Activated CD8-positive, alpha-beta memory T cell treated with anti-CD3 and anti-CD28 coated beads for 1 hour (primary cell): ENCODE measurements around the gene NEK10.
"Not testable (repeated sequence)": the region's sequence is repeated elsewhere in the genome, so short reads cannot be mapped to it uniquely, and the experiment has no call there.

Experiments used
- DNase-seq, 2 donors: peaks; one replicate each; pipeline ENCODE4 v3.0.0-alpha.2; 2020; ENCODE audit warnings: low read depth in 1 of 2; ENCODE audit errors: extremely low read depth in 1 of 2

Gene NEK10

DNA sequence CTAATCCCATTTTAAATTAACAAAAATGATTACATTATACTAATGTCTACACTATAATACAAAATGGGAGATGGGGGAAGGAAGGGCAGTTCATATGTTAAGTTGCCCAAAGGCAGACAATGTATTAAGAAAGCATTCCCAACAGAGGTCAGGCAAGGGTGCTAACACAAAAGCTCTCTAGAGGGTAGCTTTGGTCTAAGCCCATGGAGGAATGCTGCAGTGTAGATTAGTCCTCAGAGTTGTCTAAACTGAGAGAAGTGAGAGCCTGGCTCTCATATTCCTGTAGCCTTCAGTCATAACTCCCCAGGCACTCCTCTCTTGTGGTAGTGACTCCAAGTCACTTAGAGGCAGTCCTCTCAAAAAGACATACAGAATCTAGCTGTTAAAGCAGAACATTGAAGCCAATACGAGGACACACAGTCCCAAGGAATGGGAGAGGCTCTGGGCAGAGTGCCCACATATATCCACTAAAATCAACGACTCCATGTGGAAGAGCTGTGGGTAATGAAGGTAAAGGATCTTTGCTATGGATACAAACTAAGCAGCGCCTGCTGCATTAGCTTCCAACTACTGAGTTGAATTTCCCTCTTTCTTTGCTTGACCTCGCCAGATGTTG lies 14.5 kb downstream of the NEK10 start:
- DNase-seq, result no peak

DNA sequence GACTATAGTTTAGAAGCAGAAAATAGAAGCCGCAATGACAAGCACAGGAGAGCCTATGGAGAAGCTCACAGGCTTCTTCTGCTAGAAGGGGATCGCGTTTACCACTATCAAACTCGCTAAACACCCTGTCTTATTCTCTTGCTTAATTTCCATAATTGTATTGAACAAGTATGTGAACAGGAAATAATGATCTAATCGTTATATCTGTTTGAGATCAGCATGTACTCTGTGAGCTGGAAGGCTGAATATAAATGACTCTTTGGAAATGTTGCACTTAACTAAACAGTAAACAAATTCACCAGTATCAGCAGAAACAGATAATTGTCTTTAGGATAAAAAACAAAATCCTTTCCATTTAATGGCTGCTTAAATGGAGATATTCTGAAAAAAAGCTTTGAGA lies 15.0 kb downstream of the NEK10 start:
- DNase-seq, result no peak

DNA sequence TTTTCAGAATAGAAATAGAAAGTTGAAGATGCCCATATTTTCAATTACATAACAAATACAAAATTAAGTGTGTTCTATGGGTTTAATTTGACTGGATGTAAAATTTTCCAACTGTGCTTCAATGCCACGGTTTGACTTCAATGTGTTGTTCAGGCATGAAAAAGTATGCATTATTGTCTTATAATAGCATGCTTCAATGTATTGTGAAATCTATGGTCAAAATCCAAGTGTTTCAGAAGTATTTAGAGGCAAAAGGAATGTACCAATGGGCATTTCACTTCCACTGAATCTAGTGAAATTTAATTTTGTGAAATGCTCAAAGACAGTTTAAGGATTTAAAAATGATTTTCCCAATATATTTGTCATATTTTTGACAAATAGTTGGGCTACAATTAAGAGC lies 16.0 kb downstream of the NEK10 start:
- DNase-seq, result no peak

DNA sequence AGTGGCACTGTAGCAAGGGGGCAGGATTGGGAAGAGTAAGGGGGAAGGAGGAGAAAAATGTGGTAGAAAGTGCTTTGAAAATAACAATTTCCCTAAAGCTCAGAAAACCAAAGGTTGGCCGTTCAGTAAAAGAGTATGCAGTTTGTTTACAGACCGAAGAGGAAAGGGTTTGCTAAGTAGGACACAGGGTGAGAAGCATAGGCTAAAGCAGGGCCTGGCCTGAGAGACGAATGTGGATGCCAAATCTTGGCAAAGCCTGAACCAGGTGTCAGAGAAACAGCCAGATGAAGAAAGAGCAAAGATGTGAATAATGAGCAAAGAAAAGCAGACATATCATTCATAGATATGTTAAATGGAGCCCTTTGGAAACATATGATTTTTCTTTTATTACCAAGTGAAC lies 17.1 kb downstream of the NEK10 start:
- DNase-seq, result no peak

DNA sequence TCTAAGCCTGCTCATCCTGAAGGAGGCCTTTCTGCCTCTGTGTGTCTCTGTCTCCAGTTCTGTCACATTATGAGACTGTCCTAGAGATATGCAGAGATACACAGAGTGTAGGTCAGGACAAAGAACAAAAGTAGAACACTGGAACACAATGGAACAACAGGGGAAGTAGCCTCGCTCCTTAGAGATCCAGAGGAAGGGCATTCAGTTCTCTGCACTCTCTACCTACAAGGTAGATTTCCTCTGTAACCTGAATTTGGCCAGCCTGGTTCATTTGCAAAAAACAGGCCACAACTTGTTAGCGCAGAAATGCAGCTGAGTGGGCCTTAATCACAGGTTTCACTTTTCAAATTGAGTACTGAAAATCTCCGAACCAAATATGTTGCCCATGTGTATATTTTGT lies 19.4 kb downstream of the NEK10 start:
- no peak for DNase-seq

DNA sequence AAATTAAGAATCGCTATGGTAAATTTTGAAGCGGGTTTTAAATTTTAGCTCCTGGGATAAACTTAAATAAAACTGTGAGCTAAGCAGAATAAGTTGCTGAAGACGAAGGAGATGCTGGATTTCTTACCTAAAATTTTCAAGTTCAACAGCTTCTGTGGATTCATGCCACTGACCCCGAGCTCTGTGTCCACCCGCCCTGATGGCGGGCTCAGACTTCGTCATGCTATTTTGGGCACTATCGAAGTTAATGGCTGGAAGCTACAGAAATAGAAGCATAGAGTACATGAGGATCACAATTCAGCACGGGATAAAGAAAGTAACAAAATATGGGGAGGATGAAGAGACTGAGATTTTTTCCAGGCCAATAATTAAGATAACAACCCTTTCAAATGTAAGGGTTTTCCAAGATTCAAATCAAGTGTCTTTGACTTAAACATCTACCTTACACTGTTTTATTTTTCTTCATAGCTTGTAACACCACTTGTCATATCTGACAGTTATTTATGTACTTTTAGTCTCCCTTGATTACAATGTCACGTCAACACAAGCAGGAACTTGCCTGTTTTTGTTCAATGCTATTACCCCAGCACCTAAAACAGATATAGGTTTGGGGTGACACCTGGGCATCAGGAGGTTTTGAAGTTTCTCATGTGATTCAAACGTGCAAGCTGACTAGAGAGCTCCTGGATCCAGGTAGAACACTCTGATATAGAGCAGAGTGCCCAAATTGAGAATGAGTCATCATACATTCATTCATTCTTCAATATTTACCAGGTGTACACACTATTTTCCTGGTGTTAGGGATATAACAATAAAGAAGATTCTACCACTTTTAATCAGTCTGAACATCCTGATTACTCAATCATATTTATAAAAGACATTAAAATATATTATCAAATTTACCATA lies 23.0 kb downstream of the NEK10 start:
- no peak for DNase-seq

DNA sequence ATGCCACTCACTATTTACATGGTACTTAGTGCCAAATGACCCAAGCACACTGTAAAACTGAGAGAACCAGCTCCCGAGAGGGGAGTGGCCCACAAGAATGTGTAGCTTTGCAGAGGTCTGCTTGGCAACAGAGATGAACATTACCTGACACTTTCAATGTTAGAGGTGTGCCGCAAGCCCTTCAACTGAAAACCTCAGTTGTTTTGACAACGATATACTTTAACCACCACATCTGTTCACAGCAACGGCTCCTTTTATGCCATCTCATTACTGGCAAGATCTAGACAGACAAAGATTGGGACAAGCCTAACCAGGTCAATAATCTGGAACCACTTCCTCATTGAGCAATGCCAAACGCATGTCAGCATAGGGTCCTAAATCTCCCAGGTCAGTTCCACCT lies 23.7 kb downstream of the NEK10 start:
- DNase-seq, result no peak

DNA sequence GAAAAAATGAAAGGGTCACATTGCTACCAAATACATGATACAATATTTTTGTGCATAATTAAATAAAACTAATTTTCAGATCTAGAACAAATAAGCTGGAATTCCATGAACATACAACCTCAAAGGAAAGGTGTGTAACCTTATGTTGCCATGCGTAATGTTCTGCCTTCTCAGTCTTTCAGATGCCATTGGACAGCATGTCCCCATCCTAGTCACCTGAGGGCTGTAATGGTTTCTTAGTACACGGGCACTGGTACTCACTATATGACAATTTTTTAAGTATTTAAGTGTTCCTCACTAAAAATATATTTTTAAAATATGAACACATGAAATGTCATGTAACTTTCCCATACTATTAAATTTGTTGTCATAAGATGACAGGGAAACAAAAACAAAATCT lies 24.1 kb downstream of the NEK10 start:
- DNase-seq, result no peak

DNA sequence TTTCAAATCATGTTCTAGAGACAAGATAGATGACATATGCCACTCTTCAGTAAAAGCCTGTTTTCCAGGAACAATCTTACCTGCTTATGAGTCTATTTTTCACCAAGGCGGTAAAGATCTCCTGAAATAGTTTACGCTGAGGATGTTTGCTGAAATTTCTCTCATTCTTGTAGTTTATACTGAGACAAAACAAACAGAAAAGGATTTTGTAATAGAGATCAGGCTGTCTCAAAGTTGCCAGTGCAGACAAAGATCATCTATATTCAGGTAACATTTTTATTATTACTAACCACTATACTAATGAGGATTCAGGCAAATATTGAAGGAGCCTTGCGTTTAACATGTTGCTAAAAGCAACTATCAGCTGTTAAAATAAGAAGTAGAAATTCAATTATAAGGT lies 25.0 kb downstream of the NEK10 start:
- no peak for DNase-seq

DNA sequence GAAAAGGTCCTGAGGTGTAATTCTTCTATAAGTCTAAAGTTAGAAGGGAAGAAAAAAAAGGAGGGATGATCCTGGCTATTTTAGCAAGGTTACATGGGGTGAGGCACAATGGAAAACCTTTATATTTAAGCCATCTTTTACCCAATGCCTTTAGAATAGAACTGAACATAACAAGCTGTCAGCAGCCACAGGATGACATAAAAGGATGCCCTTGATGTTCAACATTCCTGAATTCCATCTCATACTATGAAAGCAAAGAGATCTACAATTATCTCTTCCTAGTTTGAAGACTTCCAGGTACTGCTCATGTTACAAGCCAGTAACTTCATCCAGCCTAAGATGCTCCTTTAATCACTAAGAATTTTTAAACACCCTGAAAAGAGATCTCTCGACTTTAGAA lies 26.9 kb downstream of the NEK10 start:
- DNase-seq, result no peak

DNA sequence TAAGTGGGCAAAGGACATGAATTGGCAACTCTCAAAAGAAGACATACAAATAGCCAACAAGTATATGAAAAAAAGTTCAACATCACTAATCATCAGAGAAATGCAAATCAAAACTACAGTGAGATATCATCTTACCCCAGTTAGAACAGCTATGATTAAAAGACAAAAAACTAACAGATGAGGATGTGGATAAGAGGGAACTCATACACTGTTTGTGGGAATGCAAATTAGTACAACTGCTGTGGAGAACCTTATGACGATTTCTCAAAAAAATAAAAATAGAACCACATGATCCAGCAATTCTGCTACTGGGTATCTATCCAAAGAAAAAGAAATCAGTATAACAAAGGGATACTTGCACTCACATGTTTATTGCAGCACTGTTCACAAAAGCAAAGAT lies 28.6 kb downstream of the NEK10 start:
- no peak for DNase-seq

DNA sequence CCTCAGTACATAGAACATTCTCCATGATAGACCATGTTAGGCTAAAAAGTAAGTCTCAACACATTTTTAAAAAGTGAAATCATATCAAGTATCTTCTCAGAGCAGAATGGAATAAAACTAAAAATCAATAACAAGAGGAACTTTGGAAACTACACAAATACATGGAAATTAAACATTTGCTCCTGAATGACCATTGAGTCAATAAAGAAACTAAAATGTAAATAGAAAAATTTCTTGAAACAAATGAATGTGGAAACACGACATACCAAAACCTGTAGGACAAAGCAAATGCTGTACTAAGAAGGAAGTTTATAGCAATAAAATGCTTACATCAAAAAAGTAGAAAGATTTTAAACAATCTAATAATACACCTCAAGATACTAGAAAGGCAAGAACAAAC lies 33.6 kb downstream of the NEK10 start:
- no peak for DNase-seq

DNA sequence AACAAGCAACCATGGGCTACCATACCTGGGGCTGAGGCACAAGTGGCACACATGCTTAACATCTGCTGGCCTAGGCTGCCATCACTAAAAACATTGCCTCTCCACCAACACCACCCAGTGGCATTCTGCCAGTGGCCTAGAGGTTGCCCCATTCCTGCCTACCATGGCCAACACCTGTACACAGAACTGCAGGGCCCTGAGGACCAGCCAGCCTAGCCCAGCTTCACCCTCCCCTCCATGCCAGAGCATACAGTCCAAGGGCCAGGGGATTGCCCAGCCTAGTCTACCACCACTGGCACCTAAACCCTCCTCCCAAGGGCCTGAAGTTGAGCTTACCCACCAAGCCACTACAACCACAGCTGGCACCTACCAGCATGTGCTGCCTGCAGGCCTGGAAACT lies 35.3 kb downstream of the NEK10 start:
- DNase-seq, result no peak

DNA sequence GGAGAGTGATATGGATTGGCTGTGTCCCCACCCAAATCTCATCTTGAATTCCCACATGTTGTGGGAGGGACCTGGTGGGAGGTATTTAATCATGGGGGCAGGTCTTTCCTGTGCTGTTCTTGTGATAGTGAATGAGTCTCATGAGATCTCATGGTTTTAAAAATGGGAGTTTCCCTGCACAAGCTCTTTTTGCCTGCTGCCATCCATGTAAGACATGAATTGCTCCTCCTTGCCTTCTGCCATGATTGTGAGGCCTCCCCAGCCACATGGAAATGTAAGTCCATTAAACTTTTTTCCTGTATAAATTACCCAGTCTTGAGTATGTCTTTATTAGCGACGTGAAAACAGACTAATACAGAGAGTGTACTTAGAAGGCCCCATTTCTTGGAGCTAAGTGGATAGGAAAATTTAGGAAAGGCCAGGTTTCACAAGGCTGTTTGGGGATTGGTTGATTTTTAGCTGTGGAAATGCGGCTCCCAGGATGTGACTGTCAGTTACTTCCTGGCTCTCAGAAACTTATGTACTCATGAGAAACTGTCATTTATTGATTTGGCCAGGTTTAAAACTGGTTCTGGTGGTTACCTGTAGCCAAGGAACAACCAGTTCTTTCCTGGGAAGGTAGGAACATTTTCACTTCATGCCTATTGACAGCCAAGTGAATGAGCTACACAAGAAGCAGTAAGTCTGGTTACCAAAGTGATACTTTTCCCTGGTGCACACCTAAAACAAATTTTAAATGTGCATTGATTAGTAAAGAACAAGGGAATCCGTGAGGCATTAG lies 40.0 kb downstream of the NEK10 start:
- DNase-seq, result not testable (repeated sequence)

DNA sequence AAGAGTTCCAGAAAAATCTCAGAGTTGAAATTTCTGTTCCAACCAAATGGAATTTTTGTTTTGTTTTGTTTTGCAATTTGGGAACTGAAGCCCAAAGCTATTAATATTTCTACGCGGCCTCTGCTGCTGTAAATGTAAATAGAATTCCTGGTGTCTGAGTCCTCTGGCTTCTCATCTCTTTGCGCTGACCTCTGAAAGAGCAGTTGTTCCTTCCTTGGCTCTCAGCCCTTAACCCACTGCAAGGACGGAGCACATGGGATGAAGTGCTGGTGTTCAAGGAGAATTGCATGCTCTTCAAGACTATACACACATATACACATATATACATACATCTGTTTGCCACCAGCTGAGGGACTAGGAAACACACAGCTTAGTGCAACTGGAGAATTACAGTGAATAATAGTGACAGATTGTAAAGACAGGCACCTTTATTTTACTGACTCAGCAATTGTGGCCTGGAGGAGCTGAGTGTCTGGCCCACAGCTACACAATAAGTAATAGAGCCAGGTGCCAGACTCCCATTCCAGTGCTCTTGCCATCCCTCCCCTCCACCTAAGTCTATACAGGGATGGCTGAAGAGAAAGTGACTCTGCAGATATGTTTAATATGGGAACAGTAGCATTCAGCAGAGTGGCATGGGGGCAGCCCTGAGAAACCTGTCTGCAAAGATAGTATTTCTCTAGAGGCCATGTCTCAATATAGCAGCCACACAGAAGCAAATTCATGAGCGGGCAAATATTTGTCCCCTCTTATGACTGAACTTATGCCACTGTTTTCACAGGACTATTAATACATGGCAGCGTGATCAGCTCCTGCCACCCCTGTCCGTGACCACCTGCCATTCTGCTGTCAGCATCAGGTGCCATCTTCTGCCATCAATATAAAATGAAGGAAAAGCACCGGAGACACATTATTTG lies 42.3 kb downstream of the NEK10 start:
- DNase-seq, result no peak

DNA sequence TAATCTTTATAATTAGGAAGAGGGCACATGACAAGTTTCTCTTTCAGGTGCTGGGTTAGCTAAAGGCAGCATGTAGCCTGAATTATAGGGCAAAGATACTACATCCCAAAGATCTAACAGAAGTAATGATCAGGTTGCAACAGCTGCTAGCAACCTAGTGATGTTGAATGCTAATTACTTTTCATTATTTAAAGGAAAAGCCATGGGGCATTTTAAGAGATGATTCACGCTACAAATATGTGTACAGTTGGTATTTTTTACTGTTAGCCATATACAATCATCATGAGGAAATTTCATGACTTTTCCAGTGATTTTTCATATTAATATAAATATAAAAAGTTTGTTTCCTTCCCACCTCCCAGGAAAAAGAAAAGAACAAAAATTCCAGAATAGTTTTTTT lies 43.0 kb downstream of the NEK10 start:
- DNase-seq, result no peak

DNA sequence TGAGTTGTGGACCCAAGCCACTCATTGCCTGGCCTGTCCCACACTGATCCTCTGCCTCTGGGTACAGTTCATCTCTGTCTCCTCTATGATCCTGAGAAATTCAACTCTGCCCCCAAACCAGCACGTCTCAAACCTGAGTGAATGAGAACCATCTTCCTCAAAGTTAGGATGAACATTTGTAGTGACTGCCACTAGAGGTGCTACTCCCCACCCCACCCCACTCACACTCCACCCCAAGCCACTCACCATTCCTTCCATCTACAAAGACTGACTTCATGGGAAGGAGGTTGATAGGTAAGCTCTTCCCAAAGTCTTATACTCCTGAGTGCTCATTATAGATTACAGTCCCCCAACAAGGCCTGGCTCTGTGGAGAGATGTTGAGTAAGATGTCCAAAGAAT lies 43.8 kb downstream of the NEK10 start:
- no peak for DNase-seq

DNA sequence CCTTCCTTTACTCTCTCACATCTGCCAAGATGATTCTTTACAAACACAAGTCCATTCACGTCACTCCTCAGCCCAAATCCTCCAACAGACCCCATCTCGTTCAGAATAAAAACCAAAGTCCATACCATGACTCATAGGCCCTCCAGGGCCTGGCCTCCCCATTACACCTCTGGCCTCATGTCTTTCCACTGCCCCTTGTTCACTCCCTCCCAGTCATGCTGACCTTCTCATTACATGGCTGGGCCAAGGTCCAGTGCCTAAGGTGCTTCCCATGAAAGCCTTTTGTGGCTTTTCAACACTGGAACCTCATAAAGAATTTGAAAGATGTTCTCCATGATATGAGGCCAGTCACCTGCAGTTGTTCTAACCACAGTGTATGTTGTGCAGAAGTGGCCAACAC lies 44.5 kb downstream of the NEK10 start:
- DNase-seq, result no peak

DNA sequence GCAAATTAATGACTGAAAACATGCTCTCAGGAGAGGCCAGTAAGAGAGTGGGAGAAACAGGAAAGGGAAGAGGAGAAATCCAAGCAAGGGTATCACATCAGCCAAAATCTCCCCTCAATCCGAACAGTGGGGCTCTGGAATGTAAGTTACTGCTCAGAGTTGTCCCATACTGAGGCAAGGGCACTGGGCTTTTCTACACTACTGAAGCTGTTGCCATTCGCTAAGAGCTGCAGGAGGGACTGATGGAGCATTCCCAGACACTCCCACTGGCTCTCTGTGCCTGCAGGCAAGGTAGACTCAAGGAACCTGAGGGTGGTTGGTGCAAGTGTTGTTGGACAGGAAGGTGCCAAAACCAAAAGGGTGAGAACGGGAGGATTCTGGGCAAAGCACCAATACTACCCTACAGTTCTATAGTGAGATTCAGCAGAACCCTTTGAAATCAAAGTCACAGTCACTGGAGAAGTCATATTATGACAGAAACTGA lies 46.1 kb downstream of the NEK10 start:
- DNase-seq, result no peak

DNA sequence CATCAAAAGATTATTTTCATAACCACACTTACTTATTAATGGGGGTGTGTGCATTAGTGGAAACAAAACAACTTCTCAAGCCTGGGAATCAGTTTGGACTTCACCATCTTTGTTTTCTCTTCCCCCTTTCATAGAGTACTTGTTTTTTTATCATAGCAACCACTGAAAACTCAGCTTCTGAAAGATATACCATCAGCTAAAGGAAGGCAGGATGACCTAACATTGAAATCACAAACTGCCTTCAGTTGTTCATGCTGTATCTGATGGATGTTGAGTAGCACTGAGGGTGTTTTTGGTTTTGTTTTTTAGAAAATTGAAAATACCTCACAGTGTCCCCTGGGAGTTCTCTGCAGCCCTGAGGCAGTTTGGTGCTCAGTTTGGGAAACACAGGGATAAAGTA lies 46.5 kb downstream of the NEK10 start:
- DNase-seq, result no peak
